ENCODE results near the gene PMEL. TPM values are rescaled to one million over a fixed set of nuclear protein-coding genes. Genes with fewer than 3 reads are reported as not detected.

Gene PMEL
- total and polyA plus RNA-seq, 2 of the 8 experiments (the other 6 are each of a cell fraction or from before 2014, with no cell fraction given) = 120 to 382 TPM

DNA sequence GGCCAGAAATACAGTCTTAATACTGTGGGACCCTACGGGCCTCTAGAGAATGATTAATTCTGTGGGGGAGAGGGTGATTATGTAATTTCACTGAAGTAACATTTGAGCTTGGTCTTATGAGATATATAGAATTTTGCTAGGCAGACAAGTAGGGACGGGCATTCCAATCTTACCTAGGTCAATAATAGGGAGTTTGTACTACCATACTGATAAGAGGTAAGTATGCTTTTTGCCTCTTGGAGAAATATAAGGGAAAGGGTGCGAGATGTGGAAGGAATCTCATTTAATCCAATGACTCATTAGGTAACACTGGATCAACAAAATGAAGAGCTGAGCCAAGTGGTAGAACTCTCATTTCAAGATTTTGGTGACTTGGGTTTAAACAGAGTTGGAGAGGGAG is 13.2 kb upstream of the PMEL start:
- WGBS, 2 experiments (ENCODE audit: extremely low coverage in 1 of 2, insufficient coverage in 1 of 2, insufficient read length in 1 of 2, insufficient replicate concordance in 2 of 2, low coverage in 1 of 2, low lambda C conversion rate in 2 of 2, missing lambda C conversion rate in 1 of 2) = 89% methylated on average over 3 of the region's 3 CpGs; no CpG with 5 or more reads in 1 of the 2 experiments
- H3K23me2 ChIP-seq (ENCODE audit: low read depth, low read length) = peaks cover 3% of the 10 kb centered on the region; the same call in 1 of the 2 replicates
- H3K4me3 ChIP-seq (ENCODE audit: extremely low read depth in 1 of 4, insufficient read depth in 2 of 4, low read depth in 3 of 4, low read length in 4 of 4) = no peak overlapping the region
- H3K4me2 ChIP-seq (ENCODE audit: insufficient read depth in 1 of 2, low read depth in 2 of 2, low read length in 2 of 2) = no peak overlapping the region
- no peak overlapping the region for H4K8ac ChIP-seq (ENCODE audit: extremely low read depth, insufficient read depth, low read length)
- no peak overlapping the region for H2BK15ac ChIP-seq (ENCODE audit: low read length)
- no peak overlapping the region for H3K9ac ChIP-seq (replicated peaks in 1 of 4; ENCODE audit: extremely low read depth in 1 of 4, low read depth in 3 of 4, low read length in 3 of 4)
- no peak overlapping the region for H3K56ac ChIP-seq (replicated peaks; ENCODE audit: insufficient read length, low read depth, low read length)
- H3K79me1 ChIP-seq (ENCODE audit: low read depth, low read length) = peaks cover 2% of the 10 kb centered on the region
- DNase-seq (ENCODE audit: low read depth in 1 of 2, low spot score in 2 of 2) (no peak), FAIRE-seq (no peak)
- peaks cover 0 to 18% (median under 1%) of the 10 kb centered on the region in 4 experiments; a peak in 4 of 8 replicates for H3K36me3 ChIP-seq (ENCODE audit: control insufficient read depth in 2 of 4, insufficient read depth in 4 of 4, low read length in 3 of 4)
- no peak overlapping the region for H2BK20ac ChIP-seq (ENCODE audit: low read length)
- no peaks in the 10 kb centered on the region for H3K9me3 ChIP-seq (ENCODE audit: insufficient read depth in 2 of 2, low read depth in 1 of 2, low read length in 1 of 2)
- no peak overlapping the region for H2AK5ac ChIP-seq (ENCODE audit: low read depth, low read length)
- no peak overlapping the region for H3K14ac ChIP-seq (ENCODE audit: insufficient read length)
- H3K4me1 ChIP-seq (replicated peaks in 1 of 4; ENCODE audit: control insufficient read depth in 3 of 4, insufficient read depth in 4 of 4, low read length in 3 of 4) = no peaks in the 10 kb centered on the region; a peak in 1 of 7 replicates
- H3K27me3 ChIP-seq (replicated peaks in 1 of 4; ENCODE audit: control insufficient read depth in 3 of 4, extremely low read depth in 1 of 4, insufficient read depth in 3 of 4, low read length in 3 of 4) = no peaks in the 10 kb centered on the region
- H3K23ac ChIP-seq (ENCODE audit: insufficient read length) = no peak overlapping the region
- H2AFZ ChIP-seq (ENCODE audit: low read length) = no peak overlapping the region
- H3K79me2 ChIP-seq (ENCODE audit: control insufficient read depth in 1 of 2, insufficient read depth in 2 of 2, low read length in 2 of 2) = peaks cover 0 to 36% of the 10 kb centered on the region in 2 experiments; a peak in 3 of 4 replicates
- H4K91ac ChIP-seq (replicated peaks; ENCODE audit: insufficient read length, low read length) = no peak overlapping the region
- H4K5ac ChIP-seq (ENCODE audit: insufficient read length, low read depth, low read length) = no peak overlapping the region
- ChIA-PET CTCF (ENCODE audit: partially characterized antibody) (interaction anchor here (1.2 to 1.3 kb wide), 2 partner anchors 17 to 49 kb away, joined by 3 to 7 read pairs; no protein-coding TSS in a partner anchor), POLR2A (ENCODE audit: partially characterized antibody) (interaction anchor here (1.4 kb wide), 1 partner anchor 40 kb away, joined by 3 read pairs; no protein-coding TSS in a partner anchor)
- H2BK12ac ChIP-seq (ENCODE audit: low read depth, low read length) = no peak overlapping the region
- H2BK120ac ChIP-seq (replicated peaks; ENCODE audit: low read depth, low read length) = no peak overlapping the region
- no peak overlapping the region for H3K27ac ChIP-seq (ENCODE audit: low read depth, low read length)
- H3K18ac ChIP-seq (ENCODE audit: extremely low read depth, low read length) = no peak overlapping the region
- H4K20me1 ChIP-seq (replicated peaks in 1 of 2; ENCODE audit: control insufficient read depth in 1 of 2, insufficient read depth in 2 of 2, low read length in 2 of 2) = peaks cover 2% of the 10 kb centered on the region in 2 experiments
- no peak overlapping the region for H3K4ac ChIP-seq (replicated peaks; ENCODE audit: insufficient read length, low read depth, low read length)
- H2BK5ac ChIP-seq (ENCODE audit: low read depth, low read length) = no peak overlapping the region
- TF ChIP-seq SP1 (IDR thresholded peaks at IDR 0.05; ENCODE audit: low read depth, low read length) (no peak), BRCA1 (IDR thresholded peaks at IDR 0.05; ENCODE audit: low read depth, low read length) (no peak), SIN3A (conservative IDR thresholded peaks at IDR 0.05 in 1 of 2, IDR thresholded peaks at IDR 0.05 in 1 of 2; ENCODE audit: low read depth in 1 of 2, low read length in 2 of 2) (no peak), POLR2AphosphoS5 (IDR thresholded peaks at IDR 0.05; ENCODE audit: low read depth, low read length) (no peak), TCF12 (IDR thresholded peaks at IDR 0.05; ENCODE audit: low read depth, low read length) (no peak), HDAC6 (IDR thresholded peaks at IDR 0.05; ENCODE audit: low read depth, low read length) (no peak), CTBP2 (IDR thresholded peaks at IDR 0.05; ENCODE audit: borderline replicate concordance, insufficient read depth, insufficient read length, low read length) (no peak), KDM4A (IDR thresholded peaks at IDR 0.05; ENCODE audit: low read depth, low read length, severe bottlenecking) (no peak), SIRT6 (IDR thresholded peaks at IDR 0.05; ENCODE audit: low read length) (no peak), RXRA (IDR thresholded peaks at IDR 0.05; ENCODE audit: insufficient read depth, low read depth, low read length) (no peak), BCL11A (IDR thresholded peaks at IDR 0.05; ENCODE audit: low read depth in 2 of 2, low read length in 2 of 2) (no peak), ASH2L (IDR thresholded peaks at IDR 0.05; ENCODE audit: low read length) (no peak)
- TF ChIP-seq, protein P1, sequence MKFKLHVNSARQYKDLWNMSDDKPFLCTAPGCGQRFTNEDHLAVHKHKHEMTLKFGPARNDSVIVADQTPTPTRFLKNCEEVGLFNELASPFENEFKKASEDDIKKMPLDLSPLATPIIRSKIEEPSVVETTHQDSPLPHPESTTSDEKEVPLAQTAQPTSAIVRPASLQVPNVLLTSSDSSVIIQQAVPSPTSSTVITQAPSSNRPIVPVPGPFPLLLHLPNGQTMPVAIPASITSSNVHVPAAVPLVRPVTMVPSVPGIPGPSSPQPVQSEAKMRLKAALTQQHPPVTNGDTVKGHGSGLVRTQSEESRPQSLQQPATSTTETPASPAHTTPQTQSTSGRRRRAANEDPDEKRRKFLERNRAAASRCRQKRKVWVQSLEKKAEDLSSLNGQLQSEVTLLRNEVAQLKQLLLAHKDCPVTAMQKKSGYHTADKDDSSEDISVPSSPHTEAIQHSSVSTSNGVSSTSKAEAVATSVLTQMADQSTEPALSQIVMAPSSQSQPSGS (IDR thresholded peaks at IDR 0.05; ENCODE audit: low read length) = no peak

Data from H1 (cell line).